Measurements from ENCODE around the gene C19orf73.

GRCh38 chr19:49127674-49128544 is 9.0 kb upstream of the C19orf73 start:
- TF ChIP-seq CTCF (IDR thresholded peaks at IDR 0.05) = no peak
- TF ChIP-seq POLR2AphosphoS5 (IDR thresholded peaks at IDR 0.05; ENCODE audit: low read depth, low read length) = no peak
